Left ventricle myocardium superior (tissue), 1 donor: Measurements from ENCODE around the gene ZNF655. TPM values are rescaled to one million over a fixed set of nuclear protein-coding genes. Genes with fewer than 3 reads are reported as not detected.
"Not testable (repeated sequence)": the region's sequence is repeated elsewhere in the genome, so short reads cannot be mapped to it uniquely, and the experiment has no call there.

Experiments used
- ATAC-seq: fragments of 200-7000 bp; cut with Tn5 transposase; one replicate; pipeline ENCODE4 v1.9.1; 2020; ENCODE audit warnings: mild to moderate bottlenecking, moderate library complexity
- DNase-seq: peaks from one replicate; pipeline ENCODE4 v3.0.0-alpha.2; 2020
- intact Hi-C: fragments of 100-400 bp; cut with micrococcal nuclease; formaldehyde crosslinking; loops from one replicate; pipeline ENCODE4 v1.11.0; 2022
- total RNA-seq: library from RNA; stranded (reverse); fragmentation: NEBNext Ultra II Directional; extraction: Animal tissue kit (Norgen Biotek cat#: 25700); gene quantifications from one replicate; pipeline ENCODE4 v1.2.1, GENCODE V29; 2021
- donor health status: DM: no; HTN: yes; CAD: no; lungs with severe emphysema.

ZNF655 gene
- total RNA-seq, 1 donor from 2014 or later = 30.0 TPM

- no peak for ATAC-seq
- intact Hi-C loops = no loop called here
- DNase-seq = no peak
Measured at GRCh38 chr7:99557940-99558305, 519 bp upstream of the ZNF655 start.

- intact Hi-C loops = no loop called here
- ATAC-seq (no peak), DNase-seq (no peak)
Measured at GRCh38 chr7:99559175-99559915, 903 bp downstream of the ZNF655 start.

- intact Hi-C loops = no loop called here
- ATAC-seq = no peak
Measured at GRCh38 chr7:99560834-99561736, 2.6 kb downstream of the ZNF655 start.

GRCh38 chr7:99561737-99562051 is 3.3 kb downstream of the ZNF655 start:
- DNase-seq = no peak

More at GRCh38 chr7:99560834-99561736, 2.6 kb downstream of the ZNF655 start:
- no peak for DNase-seq

GRCh38 chr7:99562114-99562784 is 3.8 kb downstream of the ZNF655 start:
- intact Hi-C loops = no loop called here
- DNase-seq (no peak), ATAC-seq (no peak)

More at GRCh38 chr7:99561737-99562051, 3.3 kb downstream of the ZNF655 start:
- intact Hi-C loops = no loop called here
- no peak for ATAC-seq

- ATAC-seq (no peak), DNase-seq (no peak)
- intact Hi-C loops = no loop called here
Measured at GRCh38 chr7:99562832-99563231, 4.4 kb downstream of the ZNF655 start.

GRCh38 chr7:99563650-99564049 is 5.2 kb downstream of the ZNF655 start:
- ATAC-seq (no peak), DNase-seq (no peak)
- intact Hi-C loops = no loop called here

GRCh38 chr7:99568770-99569169 is 10.3 kb downstream of the ZNF655 start:
- DNase-seq, ATAC-seq, intact Hi-C loops: not testable (repeated sequence)

- intact Hi-C loops = no loop called here
- ATAC-seq (no peak), DNase-seq (no peak)
Measured at GRCh38 chr7:99571768-99572167, 13.3 kb downstream of the ZNF655 start.

GRCh38 chr7:99573257-99573656 is 14.8 kb downstream of the ZNF655 start:
- no peak for DNase-seq
- intact Hi-C loops = no loop called here
- no peak for ATAC-seq

GRCh38 chr7:99576251-99576650 is 17.8 kb downstream of the ZNF655 start:
- DNase-seq = no peak
- no peak for ATAC-seq
- intact Hi-C loops = no loop called here

GRCh38 chr7:99579281-99579955 is 21.0 kb downstream of the ZNF655 start:
- ATAC-seq = no peak
- DNase-seq = no peak
- intact Hi-C loops = no loop called here

- DNase-seq = peak; percentile 57
- intact Hi-C loops = no loop called here
- ATAC-seq = peak; percentile 74
Measured at GRCh38 chr7:99579956-99580777, 21.7 kb downstream of the ZNF655 start.

- DNase-seq, ATAC-seq, intact Hi-C loops: not testable (repeated sequence)
Measured at GRCh38 chr7:99580778-99581332, 22.4 kb downstream of the ZNF655 start.

- intact Hi-C loops = no loop called here
- ATAC-seq (no peak), DNase-seq (no peak)
Measured at GRCh38 chr7:99588868-99589267, 30.4 kb downstream of the ZNF655 start.

- no peak for ATAC-seq
- intact Hi-C loops = no loop called here
Measured at GRCh38 chr7:99594948-99595745, 36.7 kb downstream of the ZNF655 start.

GRCh38 chr7:99596408-99596955 is 38.0 kb downstream of the ZNF655 start:
- intact Hi-C loops = no loop called here
- DNase-seq (no peak), ATAC-seq (no peak)

More at GRCh38 chr7:99594948-99595745, 36.7 kb downstream of the ZNF655 start:
- no peak for DNase-seq
